T-helper 1 cell (primary cell): Measurements from ENCODE around the gene SLC17A3.

Source experiments
- DNase-seq, 5 donors: peaks; one replicate each; pipeline ENCODE4 v3.0.0-alpha.2; 2012 to 2020
- total RNA-seq, 4 donors: gene quantifications; one replicate each; lab custom pipeline; 2026; lab: John Stamatoyannopoulos, UW

SLC17A3 gene
- total RNA-seq = 0 to 1.7 (median 0.79) reads per million in 4 donors

- DNase-seq = no peak
Observed at GRCh38 chr6:25874118-25874517, at the start of gene SLC17A3. Gene SLC17A3 (minus strand): TSS chr6:25874243. CDS start chr6:25868387, 5,856 bp downstream.

GRCh38 chr6:25922301-25922700 lies 48.3 kb upstream of the SLC17A3 start:
- no peak for DNase-seq

- no peak for DNase-seq
Observed at GRCh38 chr6:25921525-25922203, 47.6 kb upstream of the SLC17A3 start.

- no peak for DNase-seq
Observed at GRCh38 chr6:25919657-25920056, 45.6 kb upstream of the SLC17A3 start.

- DNase-seq = no peak
Observed at GRCh38 chr6:25918083-25918683, 44.1 kb upstream of the SLC17A3 start.

- DNase-seq = no peak
Observed at GRCh38 chr6:25916789-25917490, 42.9 kb upstream of the SLC17A3 start.

- no peak for DNase-seq
Observed at GRCh38 chr6:25916330-25916729, 42.3 kb upstream of the SLC17A3 start.

- peak in 1 of 5 donors; percentile 3 for DNase-seq
Observed at GRCh38 chr6:25913741-25914140, 39.7 kb upstream of the SLC17A3 start.

GRCh38 chr6:25911351-25911750 lies 37.3 kb upstream of the SLC17A3 start:
- DNase-seq = no peak

- DNase-seq = no peak
Observed at GRCh38 chr6:25907475-25908014, 33.5 kb upstream of the SLC17A3 start.

GRCh38 chr6:25903467-25904099 lies 29.5 kb upstream of the SLC17A3 start:
- DNase-seq = no peak

GRCh38 chr6:25902071-25902470 lies 28.0 kb upstream of the SLC17A3 start:
- no peak for DNase-seq

GRCh38 chr6:25900843-25901242 lies 26.8 kb upstream of the SLC17A3 start:
- DNase-seq = no peak

GRCh38 chr6:25899580-25900408 lies 25.8 kb upstream of the SLC17A3 start:
- DNase-seq = no peak

GRCh38 chr6:25899123-25899522 lies 25.1 kb upstream of the SLC17A3 start:
- DNase-seq = no peak

GRCh38 chr6:25898289-25898977 lies 24.4 kb upstream of the SLC17A3 start:
- DNase-seq = no peak

GRCh38 chr6:25896252-25896651 lies 22.2 kb upstream of the SLC17A3 start:
- DNase-seq = no peak

- DNase-seq = no peak
Observed at GRCh38 chr6:25895771-25896170, 21.7 kb upstream of the SLC17A3 start.

- no peak for DNase-seq
Observed at GRCh38 chr6:25893778-25894177, 19.7 kb upstream of the SLC17A3 start.

GRCh38 chr6:25892877-25893276 lies 18.8 kb upstream of the SLC17A3 start:
- DNase-seq = no peak
